Sigmoid colon (tissue), 7 donors: Measurements from ENCODE around the gene MYO5B. TPM values are rescaled to one million over a fixed set of nuclear protein-coding genes. Genes with fewer than 3 reads are reported as not detected.

Experiments used
- DNase-seq: peaks from one replicate; pipeline ENCODE4 v3.0.0-alpha.2; 2019
- H3K27ac ChIP-seq, 4 donors: fragments of 200-600 bp; sonication (generic); one replicate each; pipeline ENCODE4 v1.5.1; 2016 to 2019; ENCODE audit warnings: mild to moderate bottlenecking in 1 of 4
- H3K27me3 ChIP-seq, 3 donors: fragments of 200-600 bp; sonication (generic); one replicate each; pipeline ENCODE4 v1.5.1; 2019; ENCODE audit warnings: mild to moderate bottlenecking in 1 of 3
- H3K36me3 ChIP-seq, 4 donors: fragments of 200-600 bp; sonication (generic); one replicate each; pipeline ENCODE4 v1.5.1; 2016 to 2019
- H3K4me1 ChIP-seq, 4 donors: fragments of 200-600 bp; sonication (generic); one replicate each; pipeline ENCODE4 v1.5.1; 2017 to 2019
- H3K4me3 ChIP-seq, 4 donors: fragments of 200-600 bp; sonication (generic); one replicate each; pipeline ENCODE4 v1.5.1; 2017 to 2019; ENCODE audit warnings: mild to moderate bottlenecking in 2 of 4, moderate library complexity in 1 of 4
- H3K9me3 ChIP-seq, 4 donors: fragments of 200-600 bp in 3 of 4; sonication (generic) in 3 of 4; one replicate each; pipeline versions ENCODE4 v1.5.1 to v1.6.1; 2013 to 2019
- CTCF ChIP-seq, 4 experiments: fragments of 450-650 bp in 3 of 4; fragments of 200-600 bp in 1 of 4; IDR thresholded peaks; one replicate each; pipeline ENCODE4 v1.5.1; 2016 to 2019; ENCODE audit warnings: antibody characterized with exemption in 4 of 4, mild to moderate bottlenecking in 3 of 4, moderate library complexity in 2 of 4
- EP300 ChIP-seq, 4 donors: sonication (generic); formaldehyde crosslinking; IDR thresholded peaks; one replicate each; pipeline ENCODE4 v1.6.1; 2017; ENCODE audit warnings: antibody characterized with exemption in 4 of 4
- POLR2A ChIP-seq, 2 donors: fragments of 450-650 bp; IDR thresholded peaks; one replicate each; pipeline ENCODE4 v1.6.1; 2016; ENCODE audit warnings: antibody characterized with exemption in 2 of 2, mild to moderate bottlenecking in 2 of 2, moderate library complexity in 2 of 2
- POLR2AphosphoS5 ChIP-seq, 4 donors: sonication (generic); formaldehyde crosslinking; IDR thresholded peaks; one replicate each; pipeline ENCODE4 v1.6.1; 2017; ENCODE audit warnings: antibody characterized with exemption in 4 of 4
- WGBS, 2 donors: extraction: QIAGEN DNeasy Blood & Tissue Kit; methylation state at CpG; one replicate each; pipeline ENCODE4 v1.1.7; 2013; 5-methylcytosine and 5-hydroxymethylcytosine counted together
- intact Hi-C: fragments of 100-400 bp; cut with DNase I; formaldehyde crosslinking; loops from one replicate; pipeline ENCODE4 v1.15.1; 2023
- polyA plus RNA-seq, 3 donors: library from polyadenylated mRNA; stranded (reverse); fragments of 200-250 nt; gene quantifications; one replicate each; pipeline ENCODE4 v1.2.3, GENCODE V29; 2013
- total RNA-seq, 4 donors: library from RNA; depleted of rRNA; stranded (reverse); fragments of >200 nt; gene quantifications; one replicate each; pipeline ENCODE4 v1.1.0, GENCODE V29; 2016
- donor health status: healthy with polysubstance abuse.
- donor health status: Bipolar disorder and iron deficiency.
- donor health status: healthy.

MYO5B gene
- total and polyA plus RNA-seq, 7 donors: 0.14 to 80.7 (median 3.0) TPM

DNA sequence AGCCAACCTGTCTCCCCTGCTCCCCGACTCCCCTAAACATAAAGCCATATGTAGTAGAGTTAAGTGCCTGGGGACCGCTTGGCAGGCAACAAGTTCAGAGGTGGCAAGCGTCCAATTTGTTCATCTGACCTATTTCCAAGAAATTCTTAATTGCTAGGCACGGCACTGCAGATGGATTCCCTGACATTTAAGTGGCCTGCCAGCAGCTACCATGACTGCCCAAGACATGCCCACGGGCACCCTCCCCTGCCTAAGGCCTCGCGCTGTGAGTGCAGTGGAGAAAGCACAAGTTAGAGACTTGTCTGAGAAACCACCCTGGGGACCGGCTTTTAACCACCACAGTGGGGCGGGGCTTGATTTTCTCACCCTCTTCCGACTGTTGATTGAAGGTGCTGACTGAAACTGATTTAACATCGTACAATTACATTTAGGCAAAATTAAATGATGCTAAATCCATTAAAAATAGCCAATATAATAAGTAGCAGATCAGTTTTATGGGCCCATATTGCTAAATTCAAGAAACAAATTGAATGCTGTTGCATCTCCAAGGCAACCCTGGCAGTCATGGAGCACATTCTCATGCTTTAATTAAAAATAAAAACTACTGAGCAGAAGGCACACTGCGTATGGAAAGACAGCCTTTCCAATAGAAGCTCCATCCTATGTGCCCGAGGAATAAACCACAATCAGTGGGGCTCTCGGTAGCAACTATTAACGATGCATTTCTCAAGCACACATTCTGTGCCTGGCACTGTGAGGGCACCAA, 218.0 kb downstream of the MYO5B start:
- Histone ChIP-seq H3K4me3 (no peak overlapping the region), H3K27me3 (no peaks in the 10 kb centered on the region), H3K9me3 (no peaks in the 10 kb centered on the region), H3K27ac (peak overlapping the region in 1 of 4 donors; percentile 56), H3K36me3 (no peaks in the 10 kb centered on the region), H3K4me1 (peaks cover 0 to 11% (median 8%) of the 10 kb centered on the region in 4 donors)
- DNase-seq: no peak
- TF ChIP-seq EP300 (IDR thresholded peaks at IDR 0.05) (no peak), POLR2A (IDR thresholded peaks at IDR 0.05) (no peak), POLR2AphosphoS5 (IDR thresholded peaks at IDR 0.05) (no peak), CTCF (IDR thresholded peaks at IDR 0.05) (no peak)
- intact Hi-C loops: no loop called here
- WGBS, 2 donors: 82 to 85% methylated on average over 15 of the region's 15 CpGs

GRCh38 chr18:49976001-49976400, 218.9 kb downstream of the MYO5B start:
- Histone ChIP-seq H3K4me1 (peaks cover 0 to 11% (median 8%) of the 10 kb centered on the region in 4 donors), H3K9me3 (no peaks in the 10 kb centered on the region), H3K4me3 (no peak overlapping the region), H3K27ac (peak overlapping the region in 1 of 4 donors; percentile 56), H3K27me3 (no peaks in the 10 kb centered on the region), H3K36me3 (no peaks in the 10 kb centered on the region)
- 91% methylated on average over 3 of the region's 3 CpGs for WGBS, 2 donors
- intact Hi-C loops: no loop called here
- no peak for DNase-seq
- TF ChIP-seq CTCF (IDR thresholded peaks at IDR 0.05) (no peak), POLR2A (IDR thresholded peaks at IDR 0.05) (no peak), POLR2AphosphoS5 (IDR thresholded peaks at IDR 0.05) (no peak), EP300 (IDR thresholded peaks at IDR 0.05) (no peak)

- H3K36me3 ChIP-seq: no peaks in the 10 kb centered on the region
- TF ChIP-seq POLR2AphosphoS5 (IDR thresholded peaks at IDR 0.05) (no peak), POLR2A (IDR thresholded peaks at IDR 0.05) (no peak), CTCF (IDR thresholded peaks at IDR 0.05) (no peak), EP300 (IDR thresholded peaks at IDR 0.05) (no peak)
- peaks cover 0 to 11% (median 8%) of the 10 kb centered on the region in 4 donors for H3K4me1 ChIP-seq
- no peaks in the 10 kb centered on the region for H3K27me3 ChIP-seq
- H3K27ac ChIP-seq: no peak overlapping the region
- no peaks in the 10 kb centered on the region for H3K9me3 ChIP-seq
- 95 to 98% methylated on average over 9 of the region's 9 CpGs for WGBS, 2 donors
- no peak for DNase-seq
- intact Hi-C loops: no loop called here
- H3K4me3 ChIP-seq: no peak overlapping the region
Observed at GRCh38 chr18:49974079-49974478, 220.9 kb downstream of the MYO5B start.

GRCh38 chr18:49973592-49973991, 221.4 kb downstream of the MYO5B start:
- H3K27ac ChIP-seq: no peak overlapping the region
- DNase-seq: no peak
- 85 to 90% methylated on average over 3 of the region's 3 CpGs for WGBS, 2 donors
- no peaks in the 10 kb centered on the region for H3K27me3 ChIP-seq
- intact Hi-C loops: no loop called here
- no peaks in the 10 kb centered on the region for H3K9me3 ChIP-seq
- H3K4me3 ChIP-seq: no peak overlapping the region
- H3K36me3 ChIP-seq: no peaks in the 10 kb centered on the region
- no peak for TF ChIP-seq EP300 (IDR thresholded peaks at IDR 0.05)
- peaks cover 0 to 11% (median 8%) of the 10 kb centered on the region in 4 donors for H3K4me1 ChIP-seq

DNA sequence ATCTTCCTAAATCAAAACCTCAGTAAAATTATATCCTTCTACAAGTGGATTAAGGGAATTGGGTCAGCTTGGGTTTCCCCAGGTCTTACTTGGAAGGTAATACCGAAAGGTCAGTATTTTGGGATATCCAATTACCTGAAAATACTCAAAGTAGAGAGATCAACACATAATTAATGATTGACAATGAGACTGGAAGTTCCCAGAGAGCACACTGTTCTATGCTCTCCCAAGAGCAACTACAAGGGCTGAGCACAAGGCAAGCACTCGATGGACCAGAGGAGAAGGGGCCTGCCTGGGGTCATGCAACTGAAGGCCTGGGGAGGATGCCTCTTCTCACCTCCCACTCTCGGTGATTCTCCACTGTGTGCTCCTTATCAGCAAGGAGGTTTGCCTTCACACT, 222.4 kb downstream of the MYO5B start:
- DNase-seq: no peak
- Histone ChIP-seq H3K27ac (no peak overlapping the region), H3K4me1 (peaks cover 0 to 13% (median 12%) of the 10 kb centered on the region in 4 donors), H3K27me3 (no peaks in the 10 kb centered on the region), H3K4me3 (no peak overlapping the region), H3K9me3 (no peaks in the 10 kb centered on the region), H3K36me3 (no peaks in the 10 kb centered on the region)
- intact Hi-C loops: no loop called here
- no peak for TF ChIP-seq POLR2AphosphoS5 (IDR thresholded peaks at IDR 0.05)
- no peak for TF ChIP-seq EP300 (IDR thresholded peaks at IDR 0.05)
- no peak for TF ChIP-seq POLR2A (IDR thresholded peaks at IDR 0.05)
- no peak for TF ChIP-seq CTCF (IDR thresholded peaks at IDR 0.05)
- WGBS, 2 donors: 89 to 93% methylated on average over 3 of the region's 3 CpGs
